ENCODE results near the gene SLC6A6.

DNA sequence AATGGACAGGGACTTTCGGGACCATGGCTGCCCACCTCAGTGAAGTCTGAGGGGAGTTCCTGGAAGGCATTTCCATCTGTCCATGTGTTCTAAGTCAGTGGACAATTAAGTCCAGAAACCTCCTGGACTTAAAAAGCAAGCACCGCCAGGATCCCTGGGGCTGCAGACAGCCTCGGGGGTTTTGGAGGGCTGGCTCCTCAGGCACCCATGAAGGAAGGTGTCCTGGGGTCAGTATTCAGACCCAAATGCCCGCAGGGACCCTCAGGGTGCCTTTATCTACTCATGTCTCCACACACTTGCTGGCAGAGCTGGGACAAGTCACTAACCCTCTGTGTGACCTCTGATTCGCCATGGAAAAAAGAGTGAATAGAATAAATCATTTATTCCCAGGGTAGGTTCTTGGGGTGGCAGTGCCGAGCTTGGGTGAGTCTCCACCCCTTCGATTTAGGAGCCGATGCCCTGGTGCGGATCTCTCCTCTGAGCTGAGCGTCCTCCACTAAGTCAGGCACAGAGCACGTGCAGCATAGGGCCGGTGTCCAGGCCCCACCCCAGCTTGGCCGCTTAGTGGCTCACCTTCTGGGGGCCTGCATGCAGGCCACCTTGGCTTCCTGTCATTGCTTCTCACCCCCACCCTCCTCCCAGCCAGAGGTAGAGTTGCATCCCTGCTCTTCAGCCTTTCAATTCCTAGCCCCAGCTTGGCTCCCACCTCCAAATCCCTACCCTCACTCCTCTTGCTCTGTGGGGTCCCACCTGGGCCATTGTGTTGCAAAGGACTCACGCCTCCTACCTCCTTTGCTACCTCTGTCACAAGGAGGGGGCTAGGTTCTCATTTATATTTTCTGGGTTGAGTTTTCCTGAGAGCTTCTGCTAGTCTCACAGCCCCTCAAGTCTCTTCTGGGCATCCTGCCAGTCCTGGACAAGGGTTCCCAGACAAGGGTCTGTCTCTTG lies 19.9 kb downstream of the SLC6A6 start:
- TF ChIP-seq, protein P1, sequence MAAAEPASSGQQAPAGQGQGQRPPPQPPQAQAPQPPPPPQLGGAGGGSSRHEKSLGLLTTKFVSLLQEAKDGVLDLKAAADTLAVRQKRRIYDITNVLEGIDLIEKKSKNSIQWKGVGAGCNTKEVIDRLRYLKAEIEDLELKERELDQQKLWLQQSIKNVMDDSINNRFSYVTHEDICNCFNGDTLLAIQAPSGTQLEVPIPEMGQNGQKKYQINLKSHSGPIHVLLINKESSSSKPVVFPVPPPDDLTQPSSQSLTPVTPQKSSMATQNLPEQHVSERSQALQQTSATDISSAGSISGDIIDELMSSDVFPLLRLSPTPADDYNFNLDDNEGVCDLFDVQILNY (CRISPR knock-in tag; IDR thresholded peaks at IDR 0.05) = no peak
- TF ChIP-seq SP1 (CRISPR knock-in tag; conservative IDR thresholded peaks at IDR 0.05) = no peak; the same call in 1 of the 2 replicates
